ENCODE measurements around the gene GFER.
"Not testable (repeated sequence)": the region's sequence is repeated elsewhere in the genome, so short reads cannot be mapped to it uniquely, and the experiment has no call there.

Gene GFER

GRCh38 chr16:2003231-2003826 lies 19.3 kb downstream of the GFER start:
- Mint-ChIP-seq H3K27me3 (no peaks in the 10 kb centered on the region), H3K4me1 (peaks cover 46% of the 10 kb centered on the region), H3K4me3 (no peak overlapping the region), H3K27ac (no peak overlapping the region), H3K9me3 (no peaks in the 10 kb centered on the region)
- DNase-seq (no peak), ATAC-seq (no peak)

- no peaks in the 10 kb centered on the region for H3K9me3 Mint-ChIP-seq
- DNase-seq: peak; percentile 87 to 90
- H3K27me3 Mint-ChIP-seq: no peaks in the 10 kb centered on the region
- peaks cover 53% of the 10 kb centered on the region for H3K4me1 Mint-ChIP-seq
- H3K27ac Mint-ChIP-seq: no peak overlapping the region
- H3K4me3 Mint-ChIP-seq: peak overlapping the region in 1 of 2 donors; percentile 13
- peak; percentile 87 for ATAC-seq
Measured at GRCh38 chr16:2003827-2004641, 20.0 kb downstream of the GFER start.

DNA sequence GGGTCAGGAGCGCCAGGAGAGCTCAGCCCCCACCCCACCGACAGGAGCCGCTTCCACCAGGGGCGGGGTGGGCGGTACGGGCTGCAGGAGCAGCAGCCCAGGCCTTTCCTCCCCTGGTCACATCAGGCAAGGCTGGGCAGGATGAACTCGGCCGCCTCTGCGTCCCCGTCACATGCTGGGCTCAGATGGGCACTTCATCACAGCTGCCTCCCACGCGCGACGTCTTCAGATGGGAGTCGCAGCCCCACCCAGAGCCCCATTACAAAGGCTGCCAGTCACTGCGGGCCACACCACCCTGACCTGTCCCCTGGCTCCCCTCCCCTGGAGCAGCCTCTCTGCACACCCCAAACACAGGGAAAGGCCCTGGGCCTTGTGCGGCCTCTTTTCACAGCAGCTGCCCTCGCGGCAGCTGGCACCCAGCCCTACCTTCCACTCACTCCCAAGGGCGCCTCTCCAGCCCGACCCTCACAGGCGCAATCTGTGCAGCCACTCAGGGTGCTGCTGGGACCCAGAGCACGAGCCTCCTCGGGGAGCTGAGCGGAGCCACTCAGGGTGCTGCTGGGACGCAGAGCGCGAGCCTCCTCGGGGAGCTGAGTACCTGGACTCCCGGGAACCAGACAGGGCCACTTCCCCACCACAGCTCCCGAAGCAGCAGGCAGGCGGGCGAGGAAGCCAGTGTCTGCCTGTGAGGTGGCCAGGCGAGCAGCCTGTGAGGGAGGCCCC lies 21.0 kb downstream of the GFER start:
- ATAC-seq (no peak), DNase-seq (no peak)
- Mint-ChIP-seq H3K4me1 (peaks cover 53% of the 10 kb centered on the region), H3K4me3 (peak overlapping the region in 1 of 2 donors; percentile 46), H3K27ac (no peak overlapping the region), H3K27me3 (no peaks in the 10 kb centered on the region), H3K9me3 (no peaks in the 10 kb centered on the region)

GRCh38 chr16:2005646-2006045 lies 21.7 kb downstream of the GFER start:
- peak overlapping the region in 1 of 2 donors; percentile 80 for H3K27ac Mint-ChIP-seq
- H3K4me3 Mint-ChIP-seq: peak overlapping the region in 1 of 2 donors; percentile 70
- no peaks in the 10 kb centered on the region for H3K27me3 Mint-ChIP-seq
- H3K4me1 Mint-ChIP-seq: peaks cover 59% of the 10 kb centered on the region
- DNase-seq (no peak), ATAC-seq (no peak)
- no peaks in the 10 kb centered on the region for H3K9me3 Mint-ChIP-seq

DNA sequence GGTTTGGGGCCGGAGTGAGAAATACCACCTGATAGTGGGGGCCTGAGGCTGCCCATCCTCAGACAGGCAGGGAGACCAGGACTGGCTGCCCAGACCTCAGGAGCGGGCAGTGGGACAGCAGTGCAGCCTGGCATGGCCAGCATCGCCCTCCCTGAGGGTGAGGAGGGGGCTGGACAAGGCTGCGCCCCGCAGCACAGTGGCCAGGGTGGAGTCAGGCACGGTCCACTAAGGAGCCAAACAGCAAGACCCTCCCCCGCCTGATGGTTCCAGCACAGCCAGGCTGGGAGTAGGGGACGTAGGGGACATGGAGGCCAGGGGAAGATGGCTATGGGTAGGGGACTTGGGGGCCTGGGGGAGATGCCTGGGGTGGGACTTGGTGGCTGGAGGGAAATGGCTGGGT lies 22.3 kb downstream of the GFER start:
- Mint-ChIP-seq H3K4me1 (peaks cover 59% of the 10 kb centered on the region), H3K4me3 (peak overlapping the region; percentile 96 to 97), H3K9me3 (no peaks in the 10 kb centered on the region), H3K27me3 (no peaks in the 10 kb centered on the region), H3K27ac (peak overlapping the region in 1 of 2 donors; percentile 84)
- ATAC-seq (no peak), DNase-seq (no peak)

DNA sequence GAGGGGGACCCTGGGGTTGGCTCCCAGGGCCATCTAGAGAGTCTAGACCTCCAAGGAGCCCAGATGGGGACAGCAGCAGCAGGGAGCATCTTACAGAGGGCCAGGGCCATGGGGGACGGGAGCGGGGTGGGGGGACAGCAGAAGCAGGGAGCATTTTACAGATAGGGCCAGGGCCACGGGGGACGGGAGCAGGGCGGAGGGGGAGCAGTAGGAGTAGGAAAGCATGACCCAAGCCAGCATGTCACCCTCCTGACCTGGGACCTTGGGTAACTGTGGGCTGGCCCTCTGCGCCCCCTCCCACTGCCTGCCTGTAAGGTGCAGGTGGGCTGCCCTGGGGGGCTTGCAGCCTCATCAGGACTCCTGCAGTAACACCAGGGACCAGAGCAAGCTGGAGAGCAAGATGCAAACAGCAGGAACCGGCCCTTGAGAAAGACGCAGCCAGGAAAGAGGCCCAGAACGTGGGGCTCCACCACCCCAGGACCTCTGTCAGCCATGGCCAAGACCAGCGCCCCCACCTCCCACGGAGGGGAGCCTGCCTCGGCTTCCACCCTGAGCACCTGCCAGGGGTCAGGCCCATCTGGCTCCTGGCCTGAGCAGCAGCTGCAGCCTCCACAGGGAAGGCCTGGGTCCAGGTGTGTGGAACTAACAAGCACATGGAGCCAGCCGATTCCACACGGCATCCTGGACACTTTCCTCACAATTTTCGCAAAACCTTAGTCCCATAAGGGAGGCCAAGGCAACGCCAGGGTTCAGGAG lies 23.3 kb downstream of the GFER start:
- H3K4me3 Mint-ChIP-seq: peak overlapping the region; percentile 96 to 97
- DNase-seq: no peak
- H3K27ac Mint-ChIP-seq: peak overlapping the region; percentile 94 to 95
- H3K27me3 Mint-ChIP-seq: no peaks in the 10 kb centered on the region
- no peaks in the 10 kb centered on the region for H3K9me3 Mint-ChIP-seq
- peaks cover 59% of the 10 kb centered on the region for H3K4me1 Mint-ChIP-seq
- ATAC-seq: no peak

DNA sequence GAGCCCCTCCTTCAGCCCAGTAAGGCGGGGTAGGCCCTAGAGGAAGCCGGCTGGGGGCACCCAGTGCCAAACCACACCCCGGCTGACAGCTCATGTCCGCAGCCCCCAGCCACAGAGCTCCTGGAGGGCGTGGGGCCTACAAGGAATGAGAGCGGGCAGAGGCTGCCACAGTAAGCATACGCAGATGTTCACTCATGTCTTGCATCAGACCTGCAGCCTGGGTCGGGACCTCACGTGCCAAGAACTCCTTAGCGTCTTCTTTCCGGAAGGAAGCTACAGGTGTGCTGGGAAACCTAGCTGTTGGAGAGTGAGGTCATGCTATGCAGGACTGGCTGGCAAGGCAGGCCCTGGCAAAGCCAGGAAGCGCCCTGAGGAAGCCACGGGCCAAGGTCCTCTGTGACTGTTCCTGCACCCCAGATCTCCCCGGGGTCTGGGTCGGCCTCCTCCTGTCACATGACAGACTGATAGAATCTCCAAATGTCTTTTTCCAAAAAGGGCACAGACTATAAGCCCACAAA lies 24.1 kb downstream of the GFER start:
- Mint-ChIP-seq H3K9me3 (no peaks in the 10 kb centered on the region), H3K27ac (peak overlapping the region; percentile 94 to 95), H3K4me3 (peak overlapping the region; percentile 96 to 97), H3K27me3 (no peaks in the 10 kb centered on the region), H3K4me1 (peaks cover 59% of the 10 kb centered on the region)
- ATAC-seq (peak; percentile 40), DNase-seq (peak; percentile 31 to 58)

DNA sequence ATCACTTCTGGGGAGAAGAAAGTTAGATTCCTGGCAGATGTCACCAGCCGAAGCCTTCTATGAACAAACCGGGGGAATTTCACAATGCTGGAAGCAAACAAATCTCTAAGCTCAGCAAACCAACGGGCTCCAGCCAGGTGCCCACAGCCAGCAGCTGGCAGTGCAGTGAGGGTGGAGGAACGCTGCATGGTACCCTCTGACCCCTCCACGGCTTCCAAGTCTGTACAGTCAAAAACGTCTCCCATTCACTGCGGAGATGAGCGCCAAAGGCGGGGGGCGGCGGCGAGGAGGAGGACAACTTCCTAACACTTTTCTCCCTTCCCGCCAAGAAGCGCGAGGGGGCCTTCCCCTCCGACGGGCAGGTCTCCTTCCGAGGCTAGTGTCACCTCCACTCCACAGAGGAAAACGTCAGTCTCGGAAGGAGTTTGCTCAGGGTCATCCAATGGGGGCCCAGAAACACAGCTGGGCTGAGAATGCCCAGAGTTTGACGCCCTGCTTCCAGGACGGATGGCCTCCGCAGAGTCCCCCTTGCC lies 24.7 kb downstream of the GFER start:
- ATAC-seq (peak; percentile 11), DNase-seq (peak; percentile 23 to 53)
- H3K9me3 Mint-ChIP-seq: no peaks in the 10 kb centered on the region
- peak overlapping the region; percentile 94 to 95 for H3K27ac Mint-ChIP-seq
- H3K4me1 Mint-ChIP-seq: peaks cover 59% of the 10 kb centered on the region
- peak overlapping the region; percentile 96 to 97 for H3K4me3 Mint-ChIP-seq
- H3K27me3 Mint-ChIP-seq: no peaks in the 10 kb centered on the region

DNA sequence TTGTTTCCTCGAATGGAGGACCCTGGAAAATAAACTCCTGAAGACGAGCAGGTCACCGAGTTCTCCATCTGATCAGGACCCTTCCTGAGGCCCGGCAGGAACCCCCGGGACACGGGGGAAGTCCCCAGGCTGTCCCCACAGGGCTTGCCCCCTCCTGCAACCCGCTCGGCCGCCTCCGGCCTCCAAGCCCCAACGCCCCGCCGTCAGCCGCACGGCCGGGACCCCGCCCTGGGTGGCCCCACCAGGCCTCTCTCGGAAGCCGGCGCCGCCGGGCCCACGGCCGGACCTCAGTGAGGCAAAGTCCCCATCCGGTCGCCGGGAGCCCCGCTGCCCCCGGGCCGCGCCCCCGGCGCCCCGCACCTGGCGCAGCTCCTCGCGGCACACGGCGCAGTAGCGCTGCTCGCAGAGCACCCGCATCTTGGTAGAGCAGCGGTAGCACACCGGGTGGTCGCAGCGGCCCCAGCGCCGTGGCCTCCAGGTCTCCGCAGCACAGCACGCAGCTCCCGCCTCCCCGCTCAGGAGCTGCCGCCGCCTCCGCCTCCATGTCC lies 25.2 kb downstream of the GFER start:
- no peaks in the 10 kb centered on the region for H3K9me3 Mint-ChIP-seq
- DNase-seq: peak in 1 of 2 donors; percentile 31
- peak overlapping the region; percentile 96 to 97 for H3K4me3 Mint-ChIP-seq
- H3K27ac Mint-ChIP-seq: peak overlapping the region; percentile 94 to 95
- ATAC-seq: peak; percentile 47
- H3K27me3 Mint-ChIP-seq: no peaks in the 10 kb centered on the region
- H3K4me1 Mint-ChIP-seq: peaks cover 54% of the 10 kb centered on the region

GRCh38 chr16:2009791-2010510 lies 26.0 kb downstream of the GFER start, which contains the start of gene ZNF598:
Gene ZNF598 (minus strand): TSS chr16:2009821.
- Mint-ChIP-seq H3K27ac (peak within 1 kb of the TSS; percentile 97), H3K4me1 (peaks cover 47% of the 10 kb centered on the region), H3K9me3 (no peaks in the 10 kb centered on the region), H3K27me3 (no peaks in the 10 kb centered on the region), H3K4me3 (peak within 1 kb of the TSS; percentile 96 to 97)
- DNase-seq (peak; percentile 76 to 79), ATAC-seq (peak; percentile 93)

- not testable (repeated sequence) for H3K4me3 Mint-ChIP-seq, DNase-seq, H3K27ac Mint-ChIP-seq, H3K27me3 Mint-ChIP-seq, H3K9me3 Mint-ChIP-seq, ATAC-seq
- H3K4me1 Mint-ChIP-seq: peaks cover 29% of the 10 kb centered on the region
Measured at GRCh38 chr16:2011726-2012125, 27.7 kb downstream of the GFER start.

DNA sequence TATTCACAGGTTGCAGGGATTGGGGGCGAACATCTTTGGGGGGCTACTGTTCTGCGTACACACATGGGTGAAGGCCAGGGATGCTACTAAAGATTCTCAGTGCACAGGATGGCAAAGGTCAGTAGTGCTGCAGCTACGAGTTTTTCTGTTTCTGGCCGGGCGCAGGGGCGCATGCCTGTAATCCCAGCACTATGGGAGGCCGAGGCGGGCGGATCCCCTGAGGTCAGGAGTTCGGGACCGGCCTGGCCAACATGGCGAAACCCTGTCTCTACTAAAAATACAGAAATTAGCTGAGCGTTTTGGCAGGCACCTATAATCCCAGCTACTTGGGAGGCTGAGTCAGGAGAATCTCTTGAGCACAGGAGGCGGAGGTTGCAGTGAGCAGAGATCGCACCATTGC lies 29.5 kb downstream of the GFER start:
- Mint-ChIP-seq H3K4me1 (peaks cover 11% of the 10 kb centered on the region), H3K27ac (no peak overlapping the region), H3K9me3 (no peaks in the 10 kb centered on the region), H3K4me3 (no peak overlapping the region), H3K27me3 (peaks cover 9% of the 10 kb centered on the region)
- DNase-seq (no peak), ATAC-seq (no peak)

DNA sequence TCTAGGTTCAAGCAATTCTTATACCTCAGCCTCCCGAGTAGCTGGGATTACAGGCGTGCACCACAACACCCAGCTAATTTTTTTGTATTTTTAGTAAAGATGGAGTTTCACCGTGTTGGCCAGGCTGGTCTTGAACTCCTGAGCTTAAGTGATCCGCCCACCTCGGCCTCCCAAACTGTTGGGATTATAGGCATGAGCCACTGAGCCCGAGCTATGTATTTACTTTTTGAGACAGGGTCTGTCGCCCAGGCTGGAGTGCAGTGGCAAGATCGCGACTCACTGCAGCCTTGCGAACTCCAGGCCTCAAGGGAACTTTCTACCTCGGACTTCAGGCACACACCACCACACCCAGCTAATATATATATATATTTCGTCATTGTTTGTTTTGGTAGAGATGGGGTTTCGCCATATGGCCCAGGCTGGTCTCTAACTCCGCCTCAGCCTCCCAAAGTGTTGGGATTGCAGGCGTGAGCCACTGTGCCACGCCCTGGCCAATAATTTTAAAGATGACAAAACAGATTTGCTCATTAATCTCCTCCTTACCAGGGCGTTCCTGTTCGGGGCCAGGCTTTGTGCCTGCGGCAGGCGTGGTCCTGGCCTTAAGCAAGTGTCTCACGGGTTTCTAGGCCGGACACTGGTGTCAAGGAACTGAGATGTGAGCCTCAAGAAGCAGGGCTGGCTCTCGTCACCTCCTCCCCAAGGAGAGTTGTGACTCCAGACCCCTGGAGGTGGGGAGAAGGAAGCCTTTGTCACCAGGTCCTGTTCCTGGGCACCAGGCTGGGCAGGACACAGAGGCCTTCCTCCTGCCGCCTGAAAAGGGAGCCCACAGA lies 31.3 kb downstream of the GFER start:
- Mint-ChIP-seq H3K4me1 (peaks cover 9% of the 10 kb centered on the region), H3K9me3 (no peaks in the 10 kb centered on the region), H3K4me3 (no peak overlapping the region), H3K27me3 (peaks cover 27% of the 10 kb centered on the region), H3K27ac (peak overlapping the region; percentile 52 to 59)
- DNase-seq: no peak
- ATAC-seq: no peak
